Progenitor cell of endocrine pancreas (in vitro differentiated cells): ENCODE data around the gene PALM. TPM values are rescaled to one million over a fixed set of nuclear protein-coding genes. Genes with fewer than 3 reads are reported as not detected.

Experiments
- DNase-seq: peaks from one replicate; pipeline ENCODE4 v3.0.0; 2021; ENCODE audit warnings: low spot score; ENCODE audit not compliant: unreplicated experiment
- H3K27ac Mint-ChIP-seq: 2 replicates; pipeline ENCODE4 v1.8.0; 2021; ENCODE audit warnings: mild to moderate bottlenecking, moderate library complexity, mixed read lengths
- H3K27me3 Mint-ChIP-seq: 2 replicates; pipeline ENCODE4 v1.8.0; 2021; ENCODE audit warnings: mixed read lengths
- H3K36me3 Mint-ChIP-seq: 2 replicates; pipeline ENCODE4 v1.8.0; 2022; ENCODE audit warnings: mixed read lengths; ENCODE audit not compliant: insufficient read depth
- H3K4me1 Mint-ChIP-seq: 2 replicates; pipeline ENCODE4 v1.8.0; 2021; ENCODE audit warnings: low read depth, mixed read lengths
- H3K4me3 Mint-ChIP-seq: 2 replicates; pipeline ENCODE4 v1.8.0; 2021; ENCODE audit warnings: low read depth, mild to moderate bottlenecking, moderate library complexity, mixed read lengths
- H3K9me3 Mint-ChIP-seq: 2 replicates; pipeline ENCODE4 v1.8.0; 2021; ENCODE audit warnings: low read depth, mixed read lengths
- CTCF ChIP-seq: fragments of 200-600 bp; sonication (generic); IDR thresholded peaks from one replicate; pipeline ENCODE4 v1.5.0; 2021; ENCODE audit warnings: antibody characterized with exemption, mild to moderate bottlenecking; ENCODE audit not compliant: unreplicated experiment
- total RNA-seq: library from RNA; stranded (reverse); gene quantifications from 2 replicates; pipeline ENCODE4 v1.2.1, GENCODE V29; 2021

Gene PALM
- total RNA-seq, 1 donor from 2014 or later = 52.4 TPM

GRCh38 chr19:789701-790060 is 80.9 kb downstream of the PALM start:
- H3K4me1 Mint-ChIP-seq = peaks cover 10% of the 10 kb centered on the region
- no peaks in the 10 kb centered on the region for H3K27me3 Mint-ChIP-seq
- peak overlapping the region; percentile 86 for H3K27ac Mint-ChIP-seq
- no peaks in the 10 kb centered on the region for H3K9me3 Mint-ChIP-seq
- TF ChIP-seq CTCF = no peak
- no peak overlapping the region for H3K4me3 Mint-ChIP-seq
- no peak for DNase-seq
- H3K36me3 Mint-ChIP-seq = peaks cover 2% of the 10 kb centered on the region

- no peak for DNase-seq
- H3K27ac Mint-ChIP-seq = peak overlapping the region; percentile 20
- H3K9me3 Mint-ChIP-seq = no peaks in the 10 kb centered on the region
- H3K4me3 Mint-ChIP-seq = no peak overlapping the region
- H3K36me3 Mint-ChIP-seq = peaks cover 2% of the 10 kb centered on the region
- peaks cover 10% of the 10 kb centered on the region for H3K4me1 Mint-ChIP-seq
- H3K27me3 Mint-ChIP-seq = no peaks in the 10 kb centered on the region
- TF ChIP-seq CTCF = no peak
These were observed 82.4 kb downstream of the PALM start for GRCh38 chr19:791007-791566.

GRCh38 chr19:791567-792305 is 83.0 kb downstream of the PALM start:
- H3K27me3 Mint-ChIP-seq = no peaks in the 10 kb centered on the region
- no peaks in the 10 kb centered on the region for H3K9me3 Mint-ChIP-seq
- peaks cover 2% of the 10 kb centered on the region for H3K36me3 Mint-ChIP-seq

GRCh38 chr19:792306-792885 is 83.7 kb downstream of the PALM start:
- no peak for DNase-seq
- peaks cover 2% of the 10 kb centered on the region for H3K36me3 Mint-ChIP-seq
- peaks cover 12% of the 10 kb centered on the region for H3K4me1 Mint-ChIP-seq
- no peak for TF ChIP-seq CTCF
- no peak overlapping the region for H3K27ac Mint-ChIP-seq
- no peak overlapping the region for H3K4me3 Mint-ChIP-seq
- no peaks in the 10 kb centered on the region for H3K27me3 Mint-ChIP-seq
- H3K9me3 Mint-ChIP-seq = no peaks in the 10 kb centered on the region

More at GRCh38 chr19:791567-792305, 83.0 kb downstream of the PALM start:
- Mint-ChIP-seq H3K4me1 (peaks cover 12% of the 10 kb centered on the region), H3K27ac (no peak overlapping the region), H3K4me3 (no peak overlapping the region)
- TF ChIP-seq CTCF = no peak
- DNase-seq = no peak

- H3K4me3 Mint-ChIP-seq = no peak overlapping the region
- DNase-seq = no peak
- no peaks in the 10 kb centered on the region for H3K27me3 Mint-ChIP-seq
- H3K9me3 Mint-ChIP-seq = no peaks in the 10 kb centered on the region
- H3K4me1 Mint-ChIP-seq = peaks cover 12% of the 10 kb centered on the region
- no peak for TF ChIP-seq CTCF
- peaks cover 2% of the 10 kb centered on the region for H3K36me3 Mint-ChIP-seq
- H3K27ac Mint-ChIP-seq = no peak overlapping the region
These were observed 85.1 kb downstream of the PALM start for GRCh38 chr19:793806-794205.
